Measurements from ENCODE around the gene ARHGEF2.

DNA sequence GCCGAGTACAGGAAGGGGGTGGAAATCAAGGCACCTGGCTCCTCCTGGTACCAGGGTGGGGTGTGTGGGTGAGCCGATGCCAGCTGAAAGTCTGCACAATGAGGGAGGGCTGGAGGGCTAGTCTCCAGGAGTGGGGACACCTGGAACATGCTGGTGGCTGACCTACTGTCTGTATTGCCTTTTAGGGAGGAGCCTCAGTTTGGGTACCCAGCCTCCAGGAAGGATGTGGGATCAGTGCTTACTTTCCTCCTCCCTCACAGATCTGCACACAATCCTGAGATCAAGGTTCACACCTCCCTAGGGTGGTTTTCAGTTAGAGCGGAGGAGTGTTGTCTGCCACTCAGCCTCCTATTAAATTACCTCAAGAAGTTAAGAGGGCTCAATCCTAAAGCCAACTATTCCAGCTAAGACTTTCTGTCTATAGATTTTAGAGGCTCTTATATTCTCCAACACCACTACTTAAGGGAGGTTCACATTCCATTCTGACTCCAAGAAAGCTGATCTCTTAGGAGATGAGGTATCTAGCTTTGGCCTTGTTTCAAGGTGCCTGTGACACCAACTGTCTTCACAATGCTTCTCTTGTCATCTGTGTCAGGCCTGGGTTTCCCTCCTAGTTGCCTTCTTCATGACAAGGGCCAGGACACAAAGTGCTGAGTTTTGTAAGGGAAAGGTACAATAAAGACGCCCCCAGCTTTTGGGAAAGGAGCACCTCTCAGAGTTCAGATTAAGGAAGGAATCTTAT, 26.7 kb upstream of the ARHGEF2 start:
- TF ChIP-seq, protein P1, sequence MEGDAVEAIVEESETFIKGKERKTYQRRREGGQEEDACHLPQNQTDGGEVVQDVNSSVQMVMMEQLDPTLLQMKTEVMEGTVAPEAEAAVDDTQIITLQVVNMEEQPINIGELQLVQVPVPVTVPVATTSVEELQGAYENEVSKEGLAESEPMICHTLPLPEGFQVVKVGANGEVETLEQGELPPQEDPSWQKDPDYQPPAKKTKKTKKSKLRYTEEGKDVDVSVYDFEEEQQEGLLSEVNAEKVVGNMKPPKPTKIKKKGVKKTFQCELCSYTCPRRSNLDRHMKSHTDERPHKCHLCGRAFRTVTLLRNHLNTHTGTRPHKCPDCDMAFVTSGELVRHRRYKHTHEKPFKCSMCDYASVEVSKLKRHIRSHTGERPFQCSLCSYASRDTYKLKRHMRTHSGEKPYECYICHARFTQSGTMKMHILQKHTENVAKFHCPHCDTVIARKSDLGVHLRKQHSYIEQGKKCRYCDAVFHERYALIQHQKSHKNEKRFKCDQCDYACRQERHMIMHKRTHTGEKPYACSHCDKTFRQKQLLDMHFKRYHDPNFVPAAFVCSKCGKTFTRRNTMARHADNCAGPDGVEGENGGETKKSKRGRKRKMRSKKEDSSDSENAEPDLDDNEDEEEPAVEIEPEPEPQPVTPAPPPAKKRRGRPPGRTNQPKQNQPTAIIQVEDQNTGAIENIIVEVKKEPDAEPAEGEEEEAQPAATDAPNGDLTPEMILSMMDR (IDR thresholded peaks at IDR 0.05 in 4 of 5, conservative IDR thresholded peaks at IDR 0.05 in 1 of 5) = no peak
- no peak for TF ChIP-seq POLR2A (IDR thresholded peaks at IDR 0.05)
